Endothelial cell of umbilical vein (primary cell): ENCODE results near the gene TIGD1. TPM values are rescaled to one million over a fixed set of nuclear protein-coding genes. Genes with fewer than 3 reads are reported as not detected.

ENCODE experiments used
- BruUV-seq: library from RNA; stranded (reverse); fragments of 400-500 nt; replicated peaks from 2 replicates; lab custom pipeline; 2021; lab: Mats Ljungman, UMichigan
- CTCF ChIA-PET: fragments of 300-600, 350-600 bp; sonication (Branson Sonifier 250); formaldehyde crosslinking; loops from one replicate; lab custom pipeline; 2021; ENCODE audit warnings: antibody characterized with exemption, inconsistent platforms; lab: Charles Lee
- POLR2A ChIA-PET: fragments of 300-600, 350-600 bp; sonication (Branson Sonifier 250); formaldehyde crosslinking; loops from one replicate; lab custom pipeline; 2021; ENCODE audit warnings: antibody characterized with exemption, inconsistent platforms; lab: Charles Lee
- DNase-seq: peaks from one replicate; pipeline ENCODE4 v3.0.0-alpha.2; 2011; ENCODE audit warnings: low read depth, low spot score
- FAIRE-seq: peaks from 2 replicates; lab custom pipeline; 2011; peaks lifted over from hg19 to GRCh38; lab: Jason Lieb, UNC
- H2AFZ ChIP-seq: 2 replicates; pipeline ENCODE4 v1.6.0; 2012; ENCODE audit warnings: low read depth, low read length, control low read depth, inconsistent platforms
- H3K27ac ChIP-seq: 2 replicates; pipeline ENCODE4 v1.5.1; 2011; ENCODE audit warnings: low read depth, mild to moderate bottlenecking, control low read depth, low read length, moderate library complexity; ENCODE audit not compliant: insufficient read depth
- H3K27me3 ChIP-seq, 2 experiments: 2 replicates each; pipeline versions ENCODE4 v1.6.0 to v1.6.1; 2011; ENCODE audit warnings: low read length in 2 of 2, mixed read lengths in 1 of 2; ENCODE audit not compliant: control insufficient read depth in 2 of 2, insufficient read depth in 2 of 2
- H3K36me3 ChIP-seq, 2 experiments: 2 replicates in 1 of 2; 3 replicates in 1 of 2; pipeline ENCODE4 v1.5.1; 2011; ENCODE audit warnings: low read length in 2 of 2, mild to moderate bottlenecking in 1 of 2, moderate library complexity in 1 of 2; ENCODE audit not compliant: control insufficient read depth in 2 of 2, insufficient read depth in 2 of 2; ENCODE audit errors: extremely low read depth in 1 of 2
- H3K4me1 ChIP-seq: 3 replicates; pipeline ENCODE4 v1.5.1; 2011; ENCODE audit warnings: mild to moderate bottlenecking, low read length; ENCODE audit not compliant: control insufficient read depth, insufficient read depth; ENCODE audit errors: extremely low read depth
- H3K4me2 ChIP-seq: 2 replicates; pipeline ENCODE4 v1.6.1; 2011; ENCODE audit warnings: low read length, control low read depth, mixed read lengths; ENCODE audit not compliant: insufficient read depth
- H3K4me3 ChIP-seq, 3 experiments: fragments of 200-600 bp in 1 of 3; sonication (generic), shearing (Covaris generic) in 1 of 3; replicated peaks in 1 of 3; 2 replicates each; pipeline ENCODE4 v1.5.1; 2011 to 2016; ENCODE audit warnings: control low read depth in 3 of 3, low read length in 3 of 3, mild to moderate bottlenecking in 2 of 3, inconsistent platforms in 1 of 3, low read depth in 1 of 3, moderate library complexity in 1 of 3; ENCODE audit not compliant: insufficient read depth in 1 of 3
- H3K79me2 ChIP-seq: 2 replicates; pipeline ENCODE4 v1.6.0; 2012; ENCODE audit warnings: low read length, inconsistent platforms; ENCODE audit not compliant: control insufficient read depth, insufficient read depth
- H3K9ac ChIP-seq: replicated peaks from 2 replicates; pipeline ENCODE3; 2011; ENCODE audit warnings: low read length, control low read depth; ENCODE audit not compliant: insufficient read depth; ENCODE audit errors: extremely low read depth
- H3K9me1 ChIP-seq: replicated peaks from 3 replicates; pipeline ENCODE4 v1.6.0; 2011; ENCODE audit warnings: mild to moderate bottlenecking, low read length; ENCODE audit not compliant: control insufficient read depth, insufficient read depth; ENCODE audit errors: extremely low read depth
- H3K9me3 ChIP-seq: replicated peaks from 2 replicates; pipeline ENCODE4 v1.5.1; 2012; ENCODE audit warnings: low read length, inconsistent platforms; ENCODE audit not compliant: control insufficient read depth, insufficient read depth
- H4K20me1 ChIP-seq: replicated peaks from 2 replicates; pipeline ENCODE3; 2011; ENCODE audit warnings: mild to moderate bottlenecking, low read length; ENCODE audit not compliant: control insufficient read depth, insufficient read depth; ENCODE audit errors: extremely low read depth
- FOS ChIP-seq: IDR thresholded peaks from 2 replicates; pipeline ENCODE4 v1.6.1; 2011; ENCODE audit warnings: mild to moderate bottlenecking, low read length, moderate library complexity, borderline replicate concordance; ENCODE audit not compliant: insufficient read depth
- GATA2 ChIP-seq: IDR thresholded peaks from 2 replicates; pipeline ENCODE4 v1.7.0; 2011; ENCODE audit warnings: low read depth, mild to moderate bottlenecking, moderate library complexity, mixed read lengths, low read length; ENCODE audit not compliant: insufficient read length, insufficient read depth
- JUN ChIP-seq: IDR thresholded peaks from 2 replicates; pipeline ENCODE4 v1.6.1; 2011; ENCODE audit warnings: borderline replicate concordance, low read depth; ENCODE audit not compliant: insufficient read length, insufficient read depth
- MYC ChIP-seq: IDR thresholded peaks from one replicate; pipeline ENCODE4 v1.6.1; 2011; ENCODE audit warnings: mild to moderate bottlenecking, low read depth, low read length
- POLR2AphosphoS5 ChIP-seq: IDR thresholded peaks from 2 replicates; pipeline ENCODE4 v1.6.1; 2012; ENCODE audit warnings: low read depth, mild to moderate bottlenecking, control low read depth, low read length, moderate library complexity; ENCODE audit not compliant: insufficient read depth
- dilution Hi-C: fragments of 300-500 bp; cut with MboI; formaldehyde crosslinking; loops from one replicate; pipeline ENCODE4 v1.15.0; 2019; ENCODE audit warnings: low sequenced_read_pairs; ENCODE audit not compliant: extremely low pct_ligation_motif_present
- intact Hi-C: fragments of 100-400 bp; cut with micrococcal nuclease; formaldehyde crosslinking; loops from one replicate; pipeline ENCODE4 v1.10.0; 2022
- polyA plus RNA-seq, 4 experiments: library from polyadenylated mRNA; depleted of rRNA in 3 of 4; stranded (reverse) in 3 of 4; unstranded in 1 of 4; fragments of >200 nt; gene quantifications; 2 replicates each; pipeline versions ENCODE4 v1.2.1 to v1.2.3, GENCODE V29; 2011 to 2012; ENCODE audit warnings: missing spikeins in 1 of 4
- total RNA-seq: library from RNA; stranded (reverse); gene quantifications from 2 replicates; pipeline ENCODE4 v1.2.3, GENCODE V29; 2021
- TF ChIP-seq, protein P1 (sequence below), 2 donors: IDR thresholded peaks; 1 replicate in 1 of 2; 2 replicates in 1 of 2; pipeline ENCODE4 v1.5.1; 2011; ENCODE audit warnings: low read length in 2 of 2, mild to moderate bottlenecking in 2 of 2, moderate library complexity in 2 of 2, control low read depth in 1 of 2, inconsistent platforms in 1 of 2, low read depth in 1 of 2; ENCODE audit not compliant: insufficient read depth in 1 of 2; ENCODE audit errors: extremely low read depth in 1 of 2

The TIGD1 gene
- total and polyA plus RNA-seq, 2 donors (not counting 3 experiments of a cell fraction or from before 2014, with no cell fraction given), result 1.6 to 3.3 TPM

GRCh38 chr2:232598293-232598692 is 47.9 kb upstream of the TIGD1 start:
- Histone ChIP-seq H3K9me3 (no peaks in the 10 kb centered on the region), H3K9ac (no peak overlapping the region), H3K36me3 (no peaks in the 10 kb centered on the region), H3K9me1 (no peaks in the 10 kb centered on the region), H3K4me2 (no peak overlapping the region), H3K27me3 (no peaks in the 10 kb centered on the region), H3K4me1 (peaks cover under 1% of the 10 kb centered on the region), H3K4me3 (no peak overlapping the region), H4K20me1 (no peaks in the 10 kb centered on the region), H3K27ac (no peak overlapping the region), H2AFZ (no peak overlapping the region), H3K79me2 (no peaks in the 10 kb centered on the region)
- ChIA-PET POLR2A (no interaction called here), CTCF (no interaction called here)
- intact Hi-C loops (no loop called here), dilution Hi-C loops (no loop called here)
- TF ChIP-seq FOS (no peak), MYC (no peak), POLR2AphosphoS5 (no peak), JUN (no peak), GATA2 (no peak)
- TF ChIP-seq, protein P1, sequence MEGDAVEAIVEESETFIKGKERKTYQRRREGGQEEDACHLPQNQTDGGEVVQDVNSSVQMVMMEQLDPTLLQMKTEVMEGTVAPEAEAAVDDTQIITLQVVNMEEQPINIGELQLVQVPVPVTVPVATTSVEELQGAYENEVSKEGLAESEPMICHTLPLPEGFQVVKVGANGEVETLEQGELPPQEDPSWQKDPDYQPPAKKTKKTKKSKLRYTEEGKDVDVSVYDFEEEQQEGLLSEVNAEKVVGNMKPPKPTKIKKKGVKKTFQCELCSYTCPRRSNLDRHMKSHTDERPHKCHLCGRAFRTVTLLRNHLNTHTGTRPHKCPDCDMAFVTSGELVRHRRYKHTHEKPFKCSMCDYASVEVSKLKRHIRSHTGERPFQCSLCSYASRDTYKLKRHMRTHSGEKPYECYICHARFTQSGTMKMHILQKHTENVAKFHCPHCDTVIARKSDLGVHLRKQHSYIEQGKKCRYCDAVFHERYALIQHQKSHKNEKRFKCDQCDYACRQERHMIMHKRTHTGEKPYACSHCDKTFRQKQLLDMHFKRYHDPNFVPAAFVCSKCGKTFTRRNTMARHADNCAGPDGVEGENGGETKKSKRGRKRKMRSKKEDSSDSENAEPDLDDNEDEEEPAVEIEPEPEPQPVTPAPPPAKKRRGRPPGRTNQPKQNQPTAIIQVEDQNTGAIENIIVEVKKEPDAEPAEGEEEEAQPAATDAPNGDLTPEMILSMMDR (IDR thresholded peaks at IDR 0.05; ENCODE audit: extremely low read depth in 1 of 2, insufficient read depth in 1 of 2, low read depth in 1 of 2, low read length in 2 of 2), result no peak
- no TSS peak for BruUV-seq
- no peak for DNase-seq
- no peak for FAIRE-seq
